ENCODE measurements around the gene NUFIP2. TPM values are rescaled to one million over a fixed set of nuclear protein-coding genes. Genes with fewer than 3 reads are reported as not detected.

NUFIP2 gene
- total RNA-seq, 4 donors from 2014 or later: 19.8 to 40.8 (median 25.4) TPM

DNA sequence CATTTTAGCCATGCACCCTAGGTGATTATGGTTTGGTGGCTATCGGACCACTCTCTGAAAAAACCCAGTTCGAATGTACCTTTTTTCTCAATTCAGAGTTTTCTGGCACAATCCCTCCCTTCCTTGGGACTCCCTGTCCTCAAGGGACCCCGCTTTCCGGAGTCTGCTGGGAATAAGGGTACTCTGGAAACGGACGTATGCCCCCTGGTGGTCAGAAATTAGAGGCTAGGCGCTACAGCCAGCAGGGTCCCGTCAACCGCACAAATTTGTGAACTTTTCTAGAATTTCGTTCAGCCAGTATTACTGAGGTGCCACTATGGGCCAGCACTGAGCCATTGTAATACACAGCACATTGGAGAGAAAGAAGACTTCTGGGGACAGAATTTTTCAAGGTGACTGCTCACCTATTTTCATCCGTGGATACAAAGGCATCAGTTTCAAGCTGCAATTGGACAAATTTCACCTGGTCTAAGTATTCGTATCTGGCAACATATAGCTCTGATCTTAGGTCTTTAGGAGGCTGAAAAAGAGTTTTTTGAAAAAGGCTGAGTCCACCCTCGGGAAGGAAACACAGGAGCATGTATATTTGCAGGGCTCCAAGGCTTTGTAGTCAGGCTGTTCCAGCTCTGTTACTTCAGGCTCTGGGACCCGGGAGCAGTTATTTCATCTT is 74.4 kb downstream of the NUFIP2 start:
- in situ Hi-C loops (cut with MboI; ENCODE audit: low pct_ligation_motif_present in 1 of 4, low pct_unique_long_range_greater_than_20kb in 1 of 4, low sequenced_read_pairs in 3 of 4) (loop anchor here in 1 of 4 donors (10.0 kb wide), 1 partner anchor 75 kb away; no protein-coding TSS in a partner anchor), intact Hi-C loops (cut with DNase I; ENCODE audit: low total_unique reads) (loop anchor here (2.0 kb wide), 1 partner anchor 71 kb away; no protein-coding TSS in a partner anchor)
- H3K27me3 ChIP-seq: no peaks in the 10 kb centered on the region
- H3K36me3 ChIP-seq: no peaks in the 10 kb centered on the region
- no peak overlapping the region for H3K4me3 ChIP-seq
- peak; percentile 77 for DNase-seq
- 14 to 19% methylated on average over 11 to 14 of the region's 14 CpGs for WGBS, 2 donors (ENCODE audit: low coverage in 1 of 2)
- peaks cover 0 to 10% (median 8%) of the 10 kb centered on the region in 4 donors for H3K4me1 ChIP-seq
- TF ChIP-seq EP300 (IDR thresholded peaks at IDR 0.05; ENCODE audit: low read depth) (no peak), POLR2A (IDR thresholded peaks at IDR 0.05) (no peak), POLR2AphosphoS5 (IDR thresholded peaks at IDR 0.05) (no peak)
- TF ChIP-seq, protein P1, sequence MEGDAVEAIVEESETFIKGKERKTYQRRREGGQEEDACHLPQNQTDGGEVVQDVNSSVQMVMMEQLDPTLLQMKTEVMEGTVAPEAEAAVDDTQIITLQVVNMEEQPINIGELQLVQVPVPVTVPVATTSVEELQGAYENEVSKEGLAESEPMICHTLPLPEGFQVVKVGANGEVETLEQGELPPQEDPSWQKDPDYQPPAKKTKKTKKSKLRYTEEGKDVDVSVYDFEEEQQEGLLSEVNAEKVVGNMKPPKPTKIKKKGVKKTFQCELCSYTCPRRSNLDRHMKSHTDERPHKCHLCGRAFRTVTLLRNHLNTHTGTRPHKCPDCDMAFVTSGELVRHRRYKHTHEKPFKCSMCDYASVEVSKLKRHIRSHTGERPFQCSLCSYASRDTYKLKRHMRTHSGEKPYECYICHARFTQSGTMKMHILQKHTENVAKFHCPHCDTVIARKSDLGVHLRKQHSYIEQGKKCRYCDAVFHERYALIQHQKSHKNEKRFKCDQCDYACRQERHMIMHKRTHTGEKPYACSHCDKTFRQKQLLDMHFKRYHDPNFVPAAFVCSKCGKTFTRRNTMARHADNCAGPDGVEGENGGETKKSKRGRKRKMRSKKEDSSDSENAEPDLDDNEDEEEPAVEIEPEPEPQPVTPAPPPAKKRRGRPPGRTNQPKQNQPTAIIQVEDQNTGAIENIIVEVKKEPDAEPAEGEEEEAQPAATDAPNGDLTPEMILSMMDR (IDR thresholded peaks at IDR 0.05): peak; percentile 90 to 95 (median 95)
- no peaks in the 10 kb centered on the region for H3K9me3 ChIP-seq
- no peak overlapping the region for H3K27ac ChIP-seq

DNA sequence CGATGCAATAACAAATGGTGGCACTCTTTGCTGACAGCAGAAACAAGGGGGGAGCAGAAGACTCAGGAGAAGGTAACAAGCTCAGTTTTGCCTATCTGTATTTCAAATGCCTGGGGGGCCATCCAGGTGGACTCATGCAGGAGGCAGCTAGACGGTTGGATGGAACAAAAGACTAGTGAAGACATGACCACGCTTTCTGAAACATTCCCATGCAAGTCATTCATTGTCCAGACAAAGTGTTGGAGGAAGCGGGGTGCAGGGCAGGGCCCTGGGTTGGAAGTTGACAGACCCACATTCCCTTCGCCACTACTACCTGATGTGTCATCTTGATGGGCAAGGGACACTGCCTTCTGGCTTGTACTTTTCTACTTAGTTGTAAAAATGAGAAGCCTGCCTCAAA is 77.1 kb downstream of the NUFIP2 start:
- no peaks in the 10 kb centered on the region for H3K27me3 ChIP-seq
- in situ Hi-C loops (cut with MboI; ENCODE audit: low pct_ligation_motif_present in 1 of 4, low pct_unique_long_range_greater_than_20kb in 1 of 4, low sequenced_read_pairs in 3 of 4): loop anchor here in 1 of 4 donors (10.0 kb wide), 1 partner anchor 72 kb away; no protein-coding TSS in a partner anchor
- TF ChIP-seq POLR2AphosphoS5 (IDR thresholded peaks at IDR 0.05) (no peak), POLR2A (IDR thresholded peaks at IDR 0.05) (no peak), EP300 (IDR thresholded peaks at IDR 0.05; ENCODE audit: low read depth) (no peak)
- TF ChIP-seq, protein P1 (IDR thresholded peaks at IDR 0.05): no peak
- intact Hi-C loops (cut with DNase I; ENCODE audit: low total_unique reads): no loop called here
- H3K4me3 ChIP-seq: no peak overlapping the region
- DNase-seq: no peak
- no peaks in the 10 kb centered on the region for H3K9me3 ChIP-seq
- H3K36me3 ChIP-seq: no peaks in the 10 kb centered on the region
- H3K27ac ChIP-seq: no peak overlapping the region
- peaks cover 0 to 10% (median 8%) of the 10 kb centered on the region in 4 donors for H3K4me1 ChIP-seq
- WGBS, 2 donors (ENCODE audit: low coverage in 1 of 2): 89 to 100% methylated on average over 1 to 5 of the region's 5 CpGs

DNA sequence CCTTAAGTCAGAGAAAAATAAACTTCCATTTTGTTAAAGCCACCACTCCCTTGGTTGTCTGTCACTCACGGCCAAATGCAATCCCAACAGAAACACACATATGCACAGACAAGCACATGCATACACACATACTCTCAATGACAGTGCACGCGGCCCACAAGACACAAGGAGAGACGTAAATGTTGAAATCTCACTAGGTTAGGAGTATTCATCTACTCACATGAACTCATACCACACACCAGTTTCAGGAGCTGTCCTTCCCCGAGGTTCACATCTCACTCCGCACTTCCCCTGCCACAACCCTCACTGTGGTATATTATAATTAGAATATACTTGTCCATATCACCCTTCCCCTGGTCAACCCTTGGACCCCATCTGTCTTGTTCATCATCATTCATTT is 77.8 kb downstream of the NUFIP2 start:
- H3K4me1 ChIP-seq: peaks cover 0 to 10% (median 8%) of the 10 kb centered on the region in 4 donors
- H3K9me3 ChIP-seq: no peaks in the 10 kb centered on the region
- H3K27me3 ChIP-seq: no peaks in the 10 kb centered on the region
- no peak overlapping the region for H3K27ac ChIP-seq
- H3K36me3 ChIP-seq: no peaks in the 10 kb centered on the region
- H3K4me3 ChIP-seq: no peak overlapping the region
- no peak for DNase-seq
- TF ChIP-seq EP300 (IDR thresholded peaks at IDR 0.05; ENCODE audit: low read depth): no peak
- no peak for TF ChIP-seq POLR2AphosphoS5 (IDR thresholded peaks at IDR 0.05)
- TF ChIP-seq POLR2A (IDR thresholded peaks at IDR 0.05): no peak
- TF ChIP-seq, protein P1 (IDR thresholded peaks at IDR 0.05): no peak
- intact Hi-C loops (cut with DNase I; ENCODE audit: low total_unique reads): no loop called here
- WGBS, 2 donors (ENCODE audit: low coverage in 1 of 2): 78 to 85% methylated on average over 5 to 6 of the region's 6 CpGs
- in situ Hi-C loops (cut with MboI; ENCODE audit: low pct_ligation_motif_present in 1 of 4, low pct_unique_long_range_greater_than_20kb in 1 of 4, low sequenced_read_pairs in 3 of 4): loop anchor here in 1 of 4 donors (10.0 kb wide), 1 partner anchor 71 kb away; no protein-coding TSS in a partner anchor

DNA sequence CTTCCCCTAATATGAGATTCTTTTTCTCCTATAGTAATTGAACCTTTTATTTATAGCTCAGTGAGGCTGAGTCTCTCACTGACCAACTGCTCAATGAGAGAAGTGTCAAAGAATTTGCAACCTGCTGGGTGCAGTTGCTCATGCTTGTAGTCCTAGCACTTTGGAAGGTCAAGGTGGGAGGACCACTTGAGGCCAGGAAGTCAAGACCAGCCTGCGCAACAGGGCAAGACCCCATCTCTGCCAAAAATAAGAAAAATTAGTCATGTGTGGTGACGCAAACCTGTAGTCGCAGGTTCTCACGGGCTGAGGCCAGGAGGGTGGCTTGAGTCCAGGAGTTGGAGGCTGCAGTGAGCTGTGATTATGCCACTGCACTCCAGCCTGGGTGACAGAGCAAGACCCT is 78.2 kb downstream of the NUFIP2 start:
- Histone ChIP-seq H3K27me3 (no peaks in the 10 kb centered on the region), H3K36me3 (no peaks in the 10 kb centered on the region), H3K9me3 (no peaks in the 10 kb centered on the region), H3K4me3 (no peak overlapping the region), H3K4me1 (peaks cover 0 to 10% (median 8%) of the 10 kb centered on the region in 4 donors), H3K27ac (no peak overlapping the region)
- in situ Hi-C loops (cut with MboI; ENCODE audit: low pct_ligation_motif_present in 1 of 4, low pct_unique_long_range_greater_than_20kb in 1 of 4, low sequenced_read_pairs in 3 of 4): loop anchor here in 1 of 4 donors (10.0 kb wide), 1 partner anchor 71 kb away; no protein-coding TSS in a partner anchor
- WGBS, 2 donors (ENCODE audit: low coverage in 1 of 2): 74% methylated on average over 4 of the region's 4 CpGs; no CpG with 5 or more reads in 1 of the 2 donors
- TF ChIP-seq POLR2A (IDR thresholded peaks at IDR 0.05) (no peak), EP300 (IDR thresholded peaks at IDR 0.05; ENCODE audit: low read depth) (no peak), POLR2AphosphoS5 (IDR thresholded peaks at IDR 0.05) (no peak)
- TF ChIP-seq, protein P1 (IDR thresholded peaks at IDR 0.05): no peak
- DNase-seq: no peak
- intact Hi-C loops (cut with DNase I; ENCODE audit: low total_unique reads): no loop called here

Data from transverse colon (tissue), 4 donors.